H9 (cell line): Measurements from ENCODE around the gene DNTT. TPM values are rescaled to one million over a fixed set of nuclear protein-coding genes. Genes with fewer than 3 reads are reported as not detected.

Source experiments
- DNase-seq: peaks from one replicate; pipeline ENCODE4 v3.0.0-alpha.2; 2017
- H2AFZ ChIP-seq: one replicate; pipeline ENCODE4 v1.6.1; 2013; ENCODE audit warnings: mild to moderate bottlenecking, low read length, control low read depth, moderate library complexity
- H2AK5ac ChIP-seq: 2 replicates; pipeline ENCODE4 v1.6.1; 2013; ENCODE audit warnings: low read length, control low read depth, mixed read lengths; ENCODE audit not compliant: insufficient read length
- H2BK120ac ChIP-seq: one replicate; pipeline ENCODE4 v1.6.1; 2013; ENCODE audit warnings: low read depth, mild to moderate bottlenecking, low read length, control low read depth, inconsistent platforms; ENCODE audit not compliant: poor library complexity, severe bottlenecking
- H2BK12ac ChIP-seq: 2 replicates; pipeline ENCODE4 v1.6.1; 2013; ENCODE audit warnings: low read length, control low read depth, mixed read lengths, low read depth; ENCODE audit not compliant: insufficient read length
- H2BK15ac ChIP-seq: 2 replicates; pipeline ENCODE4 v1.6.1; 2013; ENCODE audit warnings: low read depth, low read length, control low read depth
- H2BK20ac ChIP-seq: one replicate; pipeline ENCODE4 v1.6.1; 2013; ENCODE audit warnings: low read depth, mild to moderate bottlenecking, low read length, control low read depth, inconsistent platforms; ENCODE audit not compliant: poor library complexity, severe bottlenecking
- H2BK5ac ChIP-seq: 2 replicates; pipeline ENCODE4 v1.6.1; 2013; ENCODE audit warnings: low read length, control low read depth, mixed read lengths; ENCODE audit not compliant: insufficient read length
- H3K14ac ChIP-seq: 2 replicates; pipeline ENCODE4 v1.6.1; 2013; ENCODE audit warnings: low read length, control low read depth; ENCODE audit not compliant: insufficient read depth
- H3K18ac ChIP-seq: 2 replicates; pipeline ENCODE4 v1.6.1; 2013; ENCODE audit warnings: low read depth, mild to moderate bottlenecking, mixed read lengths, low read length, control low read depth; ENCODE audit not compliant: insufficient read length
- H3K23ac ChIP-seq: 2 replicates; pipeline ENCODE4 v1.6.1; 2013; ENCODE audit warnings: low read length, control low read depth, mixed read lengths, low read depth; ENCODE audit not compliant: insufficient read length
- H3K23me2 ChIP-seq: 2 replicates; pipeline ENCODE4 v1.6.1; 2013; ENCODE audit warnings: low read depth, mild to moderate bottlenecking, mixed read lengths, low read length, control low read depth; ENCODE audit not compliant: insufficient read length, poor library complexity, severe bottlenecking
- H3K27ac ChIP-seq: 2 replicates; pipeline ENCODE4 v1.5.1; 2013; ENCODE audit warnings: low read length, control low read depth, mixed read lengths, low read depth; ENCODE audit not compliant: insufficient read length
- H3K27me3 ChIP-seq: 2 replicates; pipeline ENCODE4 v1.6.1; 2013; ENCODE audit warnings: low read length, control low read depth, inconsistent platforms; ENCODE audit not compliant: insufficient read depth
- H3K4ac ChIP-seq: 2 replicates; pipeline ENCODE4 v1.6.1; 2013; ENCODE audit warnings: low read depth, mild to moderate bottlenecking, control low read depth, inconsistent platforms, low read length, moderate library complexity
- H3K4me1 ChIP-seq: 2 replicates; pipeline ENCODE4 v1.6.1; 2013; ENCODE audit warnings: low read length, control low read depth, inconsistent platforms; ENCODE audit not compliant: insufficient read depth
- H3K4me2 ChIP-seq: 2 replicates; pipeline ENCODE4 v1.6.1; 2013; ENCODE audit warnings: low read length, control low read depth, mixed read lengths; ENCODE audit not compliant: insufficient read length, insufficient read depth
- H3K56ac ChIP-seq: 2 replicates; pipeline ENCODE4 v1.6.1; 2013; ENCODE audit warnings: low read depth, mild to moderate bottlenecking, mixed read lengths, low read length, control low read depth; ENCODE audit not compliant: insufficient read length
- H3K79me1 ChIP-seq: 2 replicates; pipeline ENCODE4 v1.6.1; 2013; ENCODE audit warnings: low read depth, mild to moderate bottlenecking, moderate library complexity, low read length, control low read depth, inconsistent platforms; ENCODE audit not compliant: insufficient read depth, poor library complexity, severe bottlenecking
- H3K79me2 ChIP-seq: 2 replicates; pipeline ENCODE4 v1.6.1; 2013; ENCODE audit warnings: low read length, control low read depth, inconsistent platforms; ENCODE audit not compliant: insufficient read depth
- H3K9ac ChIP-seq: 2 replicates; pipeline ENCODE4 v1.6.1; 2013; ENCODE audit warnings: low read length, control low read depth, mixed read lengths; ENCODE audit not compliant: insufficient read length; ENCODE audit errors: extremely low read depth
- H3K9me3 ChIP-seq: one replicate; pipeline ENCODE4 v1.6.1; 2013; ENCODE audit warnings: low read depth, low read length, inconsistent platforms; ENCODE audit not compliant: control insufficient read depth
- H3T11ph ChIP-seq: one replicate; pipeline ENCODE4 v1.6.1; 2013; ENCODE audit warnings: mild to moderate bottlenecking, low read length, control low read depth, inconsistent platforms
- H4K20me1 ChIP-seq: one replicate; pipeline ENCODE4 v1.6.1; 2013; ENCODE audit not compliant: control insufficient read depth, insufficient read length, insufficient read depth
- H4K5ac ChIP-seq: 2 replicates; pipeline ENCODE4 v1.6.1; 2013; ENCODE audit warnings: low read depth, mild to moderate bottlenecking, mixed read lengths, low read length, control low read depth; ENCODE audit not compliant: insufficient read length
- H4K8ac ChIP-seq: replicated peaks from 2 replicates; pipeline ENCODE4 v1.6.1; 2013; ENCODE audit warnings: low read length, control low read depth, mixed read lengths, low read depth; ENCODE audit not compliant: insufficient read length
- H4K91ac ChIP-seq: 2 replicates; pipeline ENCODE4 v1.6.1; 2013; ENCODE audit warnings: low read depth, mild to moderate bottlenecking, moderate library complexity, mixed read lengths, low read length, control low read depth; ENCODE audit not compliant: insufficient read length
- H3K27ac Mint-ChIP-seq, 3 experiments: 2 replicates in 2 of 3; 3 replicates in 1 of 3; pipeline ENCODE4 v1.8.0; 2020 to 2021; ENCODE audit warnings: mixed read lengths in 3 of 3, mild to moderate bottlenecking in 1 of 3, moderate library complexity in 1 of 3
- H3K27me3 Mint-ChIP-seq: 2 replicates; pipeline ENCODE4 v1.8.0; 2021; ENCODE audit warnings: low read depth, mild to moderate bottlenecking, moderate library complexity, mixed read lengths
- H3K36me3 Mint-ChIP-seq, 3 experiments: 2 replicates in 2 of 3; 3 replicates in 1 of 3; pipeline ENCODE4 v1.8.0; 2020 to 2021; ENCODE audit warnings: low read depth in 3 of 3, mixed read lengths in 3 of 3; ENCODE audit not compliant: insufficient read depth in 1 of 3
- H3K4me1 Mint-ChIP-seq, 2 experiments: 2 replicates each; pipeline ENCODE4 v1.8.0; 2020; ENCODE audit warnings: mixed read lengths in 2 of 2
- H3K4me3 Mint-ChIP-seq, 2 experiments: 2 replicates in 1 of 2; 3 replicates in 1 of 2; pipeline ENCODE4 v1.8.0; 2020 to 2021; ENCODE audit warnings: mild to moderate bottlenecking in 2 of 2, mixed read lengths in 2 of 2, moderate library complexity in 1 of 2
- H3K9me3 Mint-ChIP-seq, 2 experiments: 2 replicates in 1 of 2; 3 replicates in 1 of 2; pipeline ENCODE4 v1.8.0; 2020; ENCODE audit warnings: mild to moderate bottlenecking in 2 of 2, mixed read lengths in 2 of 2, moderate library complexity in 1 of 2
- WGBS: extraction: QIAGEN DNeasy Blood & Tissue Kit; methylation state at CpG from one replicate; pipeline ENCODE4 v1.1.7; 2013; ENCODE audit warnings: missing lambda C conversion rate, low lambda C conversion rate, mixed read lengths; ENCODE audit not compliant: insufficient read length; ENCODE audit errors: extremely low coverage; 5-methylcytosine and 5-hydroxymethylcytosine counted together
- total RNA-seq: library from RNA; stranded (reverse); gene quantifications from 2 replicates; pipeline ENCODE4 v1.2.1, GENCODE V29; 2021
- TF ChIP-seq, protein P1 (sequence below): fragments of 200-600 bp; sonication (generic); conservative IDR thresholded peaks from 3 replicates; pipeline ENCODE4 v1.8.0; 2021; ENCODE audit warnings: antibody characterized with exemption, mild to moderate bottlenecking

DNTT gene
- total RNA-seq, 1 experiment from 2014 or later = not detected

- no peaks in the 10 kb centered on the region for H3K79me2 ChIP-seq
- no peak overlapping the region for H4K8ac ChIP-seq
- peaks cover 3% of the 10 kb centered on the region for H3K27me3 Mint-ChIP-seq
- H4K5ac ChIP-seq = no peak overlapping the region
- no peak overlapping the region for H3K4ac ChIP-seq
- H3K18ac ChIP-seq = no peak overlapping the region
- H3K56ac ChIP-seq = no peak overlapping the region
- H3K79me1 ChIP-seq = no peaks in the 10 kb centered on the region
- no peak overlapping the region for H2BK15ac ChIP-seq
- no peaks in the 10 kb centered on the region for H3K9me3 ChIP-seq
- no peaks in the 10 kb centered on the region; a peak in 3 of 5 replicates for H3K9me3 Mint-ChIP-seq
- no peak overlapping the region for H3K27ac Mint-ChIP-seq
- no peak overlapping the region for H3K4me2 ChIP-seq
- H3K23ac ChIP-seq = no peak overlapping the region
- H3T11ph ChIP-seq = no peak overlapping the region
- no peak overlapping the region for H2BK12ac ChIP-seq
- TF ChIP-seq, protein P1, sequence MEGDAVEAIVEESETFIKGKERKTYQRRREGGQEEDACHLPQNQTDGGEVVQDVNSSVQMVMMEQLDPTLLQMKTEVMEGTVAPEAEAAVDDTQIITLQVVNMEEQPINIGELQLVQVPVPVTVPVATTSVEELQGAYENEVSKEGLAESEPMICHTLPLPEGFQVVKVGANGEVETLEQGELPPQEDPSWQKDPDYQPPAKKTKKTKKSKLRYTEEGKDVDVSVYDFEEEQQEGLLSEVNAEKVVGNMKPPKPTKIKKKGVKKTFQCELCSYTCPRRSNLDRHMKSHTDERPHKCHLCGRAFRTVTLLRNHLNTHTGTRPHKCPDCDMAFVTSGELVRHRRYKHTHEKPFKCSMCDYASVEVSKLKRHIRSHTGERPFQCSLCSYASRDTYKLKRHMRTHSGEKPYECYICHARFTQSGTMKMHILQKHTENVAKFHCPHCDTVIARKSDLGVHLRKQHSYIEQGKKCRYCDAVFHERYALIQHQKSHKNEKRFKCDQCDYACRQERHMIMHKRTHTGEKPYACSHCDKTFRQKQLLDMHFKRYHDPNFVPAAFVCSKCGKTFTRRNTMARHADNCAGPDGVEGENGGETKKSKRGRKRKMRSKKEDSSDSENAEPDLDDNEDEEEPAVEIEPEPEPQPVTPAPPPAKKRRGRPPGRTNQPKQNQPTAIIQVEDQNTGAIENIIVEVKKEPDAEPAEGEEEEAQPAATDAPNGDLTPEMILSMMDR = no peak
- H3K36me3 Mint-ChIP-seq = no peaks in the 10 kb centered on the region; a peak in 2 of 7 replicates
- H2BK20ac ChIP-seq = no peak overlapping the region
- H2BK120ac ChIP-seq = no peak overlapping the region
- no peak for DNase-seq
- H3K27me3 ChIP-seq = no peaks in the 10 kb centered on the region
- no peaks in the 10 kb centered on the region for H4K20me1 ChIP-seq
- H3K4me1 Mint-ChIP-seq = peaks cover 11 to 14% of the 10 kb centered on the region in 2 experiments
- H3K4me1 ChIP-seq = no peaks in the 10 kb centered on the region; the same call in 1 of the 2 replicates
- H2BK5ac ChIP-seq = no peak overlapping the region
- no CpG with 5 or more reads among the region's 8 CpGs for WGBS
- no peak overlapping the region for H2AFZ ChIP-seq
- H3K14ac ChIP-seq = no peak overlapping the region
- no peak overlapping the region for H3K9ac ChIP-seq
- no peak overlapping the region for H2AK5ac ChIP-seq
- H3K4me3 Mint-ChIP-seq = no peak overlapping the region
- H3K23me2 ChIP-seq = peaks cover 5% of the 10 kb centered on the region
- H3K27ac ChIP-seq = no peak overlapping the region
- H4K91ac ChIP-seq = no peak overlapping the region
Measured at GRCh38 chr10:96379758-96380157, 75.5 kb downstream of the DNTT start.
